ENCODE measurements around the gene SETD2. TPM values are rescaled to one million over a fixed set of nuclear protein-coding genes. Genes with fewer than 3 reads are reported as not detected.

The SETD2 gene
- total RNA-seq, 1 donor from 2014 or later: 47.0 TPM

Other genes with a start within 250 kb of the SETD2 start
- 50.0 TPM for gene CCDC12, start 187.4 kb downstream of the SETD2 start, total RNA-seq
- gene NBEAL2, start 184.4 kb downstream of the SETD2 start, total RNA-seq: 150 TPM
- gene KIF9, start 118.7 kb upstream of the SETD2 start, total RNA-seq: 12.0 TPM
- gene KLHL18, start 118.8 kb upstream of the SETD2 start, total RNA-seq: 32.4 TPM
- gene PTPN23, start 216.9 kb upstream of the SETD2 start, total RNA-seq: 58.2 TPM